Fibroblast of lung (primary cell): ENCODE results near the gene MAPT.

Source experiments
- CTCF ChIP-seq, 2 donors: IDR thresholded peaks in 1 of 2; conservative IDR thresholded peaks in 1 of 2; 1 replicate in 1 of 2; 2 replicates in 1 of 2; pipeline ENCODE4 v1.5.1; 2011 to 2012; ENCODE audit warnings: low read length in 2 of 2, control low read depth in 1 of 2, inconsistent platforms in 1 of 2, low read depth in 1 of 2, mild to moderate bottlenecking in 1 of 2
- EZH2 ChIP-seq: IDR thresholded peaks from 2 replicates; pipeline ENCODE4 v1.5.1; 2012; ENCODE audit warnings: low read length, control low read depth, mild to moderate bottlenecking; ENCODE audit errors: missing control alignments

GRCh38 chr17:45915263-45915662, 20.9 kb downstream of the MAPT start:
- no peak for TF ChIP-seq CTCF (conservative IDR thresholded peaks at IDR 0.05 in 1 of 2, IDR thresholded peaks at IDR 0.05 in 1 of 2; ENCODE audit: low read depth in 1 of 2, low read length in 2 of 2)
- no peak for TF ChIP-seq EZH2
